ENCODE measurements around the gene GOLGA3. TPM values are rescaled to one million over a fixed set of nuclear protein-coding genes. Genes with fewer than 3 reads are reported as not detected.

Gene GOLGA3
- total RNA-seq, 1 donor from 2014 or later = 86.7 TPM

- Mint-ChIP-seq H3K4me3 (ENCODE audit: unreplicated experiment) (no peak overlapping the region), H3K9me3 (ENCODE audit: unreplicated experiment) (no peaks in the 10 kb centered on the region), H3K36me3 (ENCODE audit: low read depth, unreplicated experiment) (peaks cover 20% of the 10 kb centered on the region), H3K27ac (ENCODE audit: unreplicated experiment) (no peak overlapping the region), H3K4me1 (ENCODE audit: low read depth, unreplicated experiment) (no peaks in the 10 kb centered on the region), H3K27me3 (ENCODE audit: low read depth, unreplicated experiment) (no peaks in the 10 kb centered on the region)
- H3K9ac ChIP-seq (ENCODE audit: low read length) = no peak overlapping the region
- H2AFZ ChIP-seq (ENCODE audit: low read depth, low read length) = no peak overlapping the region
- FAIRE-seq = no peak
- H3K79me2 ChIP-seq (ENCODE audit: insufficient read depth, low read length) = no peaks in the 10 kb centered on the region
- no peak overlapping the region for H3K4me2 ChIP-seq (ENCODE audit: low read length)
- TF ChIP-seq, protein P1, sequence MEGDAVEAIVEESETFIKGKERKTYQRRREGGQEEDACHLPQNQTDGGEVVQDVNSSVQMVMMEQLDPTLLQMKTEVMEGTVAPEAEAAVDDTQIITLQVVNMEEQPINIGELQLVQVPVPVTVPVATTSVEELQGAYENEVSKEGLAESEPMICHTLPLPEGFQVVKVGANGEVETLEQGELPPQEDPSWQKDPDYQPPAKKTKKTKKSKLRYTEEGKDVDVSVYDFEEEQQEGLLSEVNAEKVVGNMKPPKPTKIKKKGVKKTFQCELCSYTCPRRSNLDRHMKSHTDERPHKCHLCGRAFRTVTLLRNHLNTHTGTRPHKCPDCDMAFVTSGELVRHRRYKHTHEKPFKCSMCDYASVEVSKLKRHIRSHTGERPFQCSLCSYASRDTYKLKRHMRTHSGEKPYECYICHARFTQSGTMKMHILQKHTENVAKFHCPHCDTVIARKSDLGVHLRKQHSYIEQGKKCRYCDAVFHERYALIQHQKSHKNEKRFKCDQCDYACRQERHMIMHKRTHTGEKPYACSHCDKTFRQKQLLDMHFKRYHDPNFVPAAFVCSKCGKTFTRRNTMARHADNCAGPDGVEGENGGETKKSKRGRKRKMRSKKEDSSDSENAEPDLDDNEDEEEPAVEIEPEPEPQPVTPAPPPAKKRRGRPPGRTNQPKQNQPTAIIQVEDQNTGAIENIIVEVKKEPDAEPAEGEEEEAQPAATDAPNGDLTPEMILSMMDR (IDR thresholded peaks at IDR 0.05; ENCODE audit: insufficient read depth, low read depth, low read length) = no peak
- TF ChIP-seq EZH2 (IDR thresholded peaks at IDR 0.05; ENCODE audit: insufficient read depth, low read length) = no peak
- H4K20me1 ChIP-seq (ENCODE audit: insufficient read depth, low read length) = peaks cover 13% of the 10 kb centered on the region
- H3K27me3 ChIP-seq (ENCODE audit: insufficient read depth, low read length) = no peaks in the 10 kb centered on the region
- H3K4me3 ChIP-seq (ENCODE audit: insufficient read depth, low read depth, low read length) = no peak overlapping the region
- no peak overlapping the region for H3K27ac ChIP-seq (ENCODE audit: low read depth, low read length)
- no peak for DNase-seq (ENCODE audit: low read depth)
- H3K4me1 ChIP-seq (ENCODE audit: insufficient read depth, low read length) = no peaks in the 10 kb centered on the region
- H3K9me3 ChIP-seq (ENCODE audit: insufficient read depth, low read depth, low read length) = no peaks in the 10 kb centered on the region
- H3K36me3 ChIP-seq (ENCODE audit: insufficient read depth, low read length) = peaks cover 26% of the 10 kb centered on the region
Measured at GRCh38 chr12:132842449-132843045, 13.9 kb upstream of the GOLGA3 start.

- TF ChIP-seq, protein P1 (IDR thresholded peaks at IDR 0.05; ENCODE audit: insufficient read depth, low read depth, low read length) = no peak
- no peak for TF ChIP-seq EZH2 (IDR thresholded peaks at IDR 0.05; ENCODE audit: insufficient read depth, low read length)
- H3K4me1 Mint-ChIP-seq (ENCODE audit: low read depth, unreplicated experiment) = no peaks in the 10 kb centered on the region
Measured at GRCh38 chr12:132841151-132841550, 12.5 kb upstream of the GOLGA3 start.

GRCh38 chr12:132840536-132840935 is 11.9 kb upstream of the GOLGA3 start:
- peaks cover 18% of the 10 kb centered on the region for H3K36me3 ChIP-seq (ENCODE audit: insufficient read depth, low read length)
- H2AFZ ChIP-seq (ENCODE audit: low read depth, low read length) = no peak overlapping the region
- H3K36me3 Mint-ChIP-seq (ENCODE audit: low read depth, unreplicated experiment) = peaks cover 24% of the 10 kb centered on the region
- H3K4me3 Mint-ChIP-seq (ENCODE audit: unreplicated experiment) = no peak overlapping the region
- FAIRE-seq (no peak), DNase-seq (ENCODE audit: low read depth) (no peak)
- H3K79me2 ChIP-seq (ENCODE audit: insufficient read depth, low read length) = no peaks in the 10 kb centered on the region
- H3K27ac Mint-ChIP-seq (ENCODE audit: unreplicated experiment) = no peak overlapping the region
- no peaks in the 10 kb centered on the region for H3K4me1 Mint-ChIP-seq (ENCODE audit: low read depth, unreplicated experiment)
- H3K27ac ChIP-seq (ENCODE audit: low read depth, low read length) = no peak overlapping the region
- no peak overlapping the region for H3K4me2 ChIP-seq (ENCODE audit: low read length)
- no peaks in the 10 kb centered on the region for H3K4me1 ChIP-seq (ENCODE audit: insufficient read depth, low read length)
- no peaks in the 10 kb centered on the region for H3K9me3 Mint-ChIP-seq (ENCODE audit: unreplicated experiment)
- no peaks in the 10 kb centered on the region for H3K9me3 ChIP-seq (ENCODE audit: insufficient read depth, low read depth, low read length)
- H3K27me3 Mint-ChIP-seq (ENCODE audit: low read depth, unreplicated experiment) = no peaks in the 10 kb centered on the region
- H3K4me3 ChIP-seq (ENCODE audit: insufficient read depth, low read depth, low read length) = no peak overlapping the region
- peaks cover 13% of the 10 kb centered on the region for H4K20me1 ChIP-seq (ENCODE audit: insufficient read depth, low read length)
- TF ChIP-seq, protein P1 (IDR thresholded peaks at IDR 0.05; ENCODE audit: insufficient read depth, low read depth, low read length) = no peak
- TF ChIP-seq EZH2 (IDR thresholded peaks at IDR 0.05; ENCODE audit: insufficient read depth, low read length) = no peak
- H3K9ac ChIP-seq (ENCODE audit: low read length) = no peak overlapping the region
- H3K27me3 ChIP-seq (ENCODE audit: insufficient read depth, low read length) = no peaks in the 10 kb centered on the region

More at GRCh38 chr12:132841151-132841550, 12.5 kb upstream of the GOLGA3 start:
- peaks cover 25% of the 10 kb centered on the region for H3K36me3 Mint-ChIP-seq (ENCODE audit: low read depth, unreplicated experiment)
- no peaks in the 10 kb centered on the region for H3K27me3 Mint-ChIP-seq (ENCODE audit: low read depth, unreplicated experiment)
- DNase-seq (ENCODE audit: low read depth) (no peak), FAIRE-seq (no peak)
- Histone ChIP-seq H3K36me3 (ENCODE audit: insufficient read depth, low read length) (peaks cover 23% of the 10 kb centered on the region), H3K27ac (ENCODE audit: low read depth, low read length) (no peak overlapping the region), H3K4me2 (ENCODE audit: low read length) (no peak overlapping the region), H3K4me3 (ENCODE audit: insufficient read depth, low read depth, low read length) (no peak overlapping the region), H4K20me1 (ENCODE audit: insufficient read depth, low read length) (peaks cover 13% of the 10 kb centered on the region), H3K27me3 (ENCODE audit: insufficient read depth, low read length) (no peaks in the 10 kb centered on the region), H2AFZ (ENCODE audit: low read depth, low read length) (no peak overlapping the region), H3K9me3 (ENCODE audit: insufficient read depth, low read depth, low read length) (no peaks in the 10 kb centered on the region), H3K4me1 (ENCODE audit: insufficient read depth, low read length) (no peaks in the 10 kb centered on the region), H3K9ac (ENCODE audit: low read length) (no peak overlapping the region), H3K79me2 (ENCODE audit: insufficient read depth, low read length) (no peaks in the 10 kb centered on the region)
- H3K9me3 Mint-ChIP-seq (ENCODE audit: unreplicated experiment) = no peaks in the 10 kb centered on the region
- H3K4me3 Mint-ChIP-seq (ENCODE audit: unreplicated experiment) = no peak overlapping the region
- no peak overlapping the region for H3K27ac Mint-ChIP-seq (ENCODE audit: unreplicated experiment)
